SIG-M5 treated with dmso at 0.1 percent for 504 hours (cell line): Measurements from ENCODE around the gene PITX3.
"Not testable (repeated sequence)": the region's sequence is repeated elsewhere in the genome, so short reads cannot be mapped to it uniquely, and the experiment has no call there.

Source experiments
- DNase-seq: peaks from one replicate; lab custom pipeline; 2025; ENCODE audit not compliant: unreplicated experiment; lab: John Stamatoyannopoulos, UW

The PITX3 gene

GRCh38 chr10:102261196-102261595, 19.9 kb upstream of the PITX3 start:
- no peak for DNase-seq

- DNase-seq = no peak
Measured at GRCh38 chr10:102255404-102255803, 14.1 kb upstream of the PITX3 start.

- no peak for DNase-seq
Measured at GRCh38 chr10:102254426-102254825, 13.1 kb upstream of the PITX3 start.

GRCh38 chr10:102252508-102252907, 11.2 kb upstream of the PITX3 start:
- DNase-seq = not testable (repeated sequence)

- DNase-seq = peak; percentile 35
Measured at GRCh38 chr10:102247734-102248133, 6.4 kb upstream of the PITX3 start.

- DNase-seq = no peak
Measured at GRCh38 chr10:102246261-102246660, 4.9 kb upstream of the PITX3 start.

GRCh38 chr10:102245932-102246251, 4.6 kb upstream of the PITX3 start:
- DNase-seq = no peak

GRCh38 chr10:102245082-102245931, 4.0 kb upstream of the PITX3 start, which contains the start of gene GBF1:
TSS of gene GBF1 (plus strand) at chr10:102245532. CDS start at chr10:102258939, 13,407 bp downstream.
- DNase-seq = peak; percentile 99

- peak; percentile 14 for DNase-seq
Measured at GRCh38 chr10:102243309-102243708, 2.0 kb upstream of the PITX3 start.

GRCh38 chr10:102242118-102242485, 790 bp upstream of the PITX3 start:
- no peak for DNase-seq

GRCh38 chr10:102241032-102241443, 274 bp downstream of the PITX3 start:
- no peak for DNase-seq

- DNase-seq = no peak
Measured at GRCh38 chr10:102240467-102241031, 763 bp downstream of the PITX3 start.

GRCh38 chr10:102237711-102238252, 3.5 kb downstream of the PITX3 start:
- DNase-seq = no peak

GRCh38 chr10:102236006-102236405, 5.3 kb downstream of the PITX3 start:
- no peak for DNase-seq

GRCh38 chr10:102235598-102235920, 5.8 kb downstream of the PITX3 start:
- DNase-seq = no peak

- no peak for DNase-seq
Measured at GRCh38 chr10:102234888-102235597, 6.3 kb downstream of the PITX3 start.

GRCh38 chr10:102233997-102234396, 7.3 kb downstream of the PITX3 start:
- DNase-seq = no peak

- peak; percentile 40 for DNase-seq
Measured at GRCh38 chr10:102231357-102232318, 9.7 kb downstream of the PITX3 start.

GRCh38 chr10:102230861-102231356, 10.4 kb downstream of the PITX3 start:
- no peak for DNase-seq

GRCh38 chr10:102230264-102230860, 10.9 kb downstream of the PITX3 start:
- no peak for DNase-seq
